PFSK-1 (cell line): ENCODE data around the gene SRRM2.

Experiments
- FOXP2 ChIP-seq: optimal IDR thresholded peaks from 2 replicates; pipeline ENCODE3; 2011; ENCODE audit warnings: borderline replicate concordance, control low read depth, inconsistent platforms; ENCODE audit not compliant: insufficient read depth; ENCODE audit errors: extremely low read length, extremely low read depth
- POLR2AphosphoS5 ChIP-seq: IDR thresholded peaks from 2 replicates; pipeline ENCODE4 v1.6.1; 2012; ENCODE audit warnings: low read depth, mild to moderate bottlenecking, control low read depth, low read length, moderate library complexity
- REST ChIP-seq, 2 experiments: IDR thresholded peaks; 2 replicates each; pipeline versions ENCODE4 v1.6.1 to v1.8.0; 2011 to 2012; ENCODE audit warnings: low read depth in 2 of 2, low read length in 2 of 2, control low read depth in 1 of 2, inconsistent platforms in 1 of 2, mild to moderate bottlenecking in 1 of 2, moderate library complexity in 1 of 2; ENCODE audit not compliant: insufficient read depth in 1 of 2
- SIN3A ChIP-seq: IDR thresholded peaks from 2 replicates; pipeline ENCODE4 v1.6.1; 2012; ENCODE audit warnings: mild to moderate bottlenecking, low read length, moderate library complexity, borderline replicate concordance; ENCODE audit not compliant: insufficient read depth
- TAF1 ChIP-seq: IDR thresholded peaks from 2 replicates; pipeline ENCODE4 v1.6.1; 2012; ENCODE audit warnings: low read length, control low read depth, borderline replicate concordance; ENCODE audit not compliant: insufficient read depth

DNA sequence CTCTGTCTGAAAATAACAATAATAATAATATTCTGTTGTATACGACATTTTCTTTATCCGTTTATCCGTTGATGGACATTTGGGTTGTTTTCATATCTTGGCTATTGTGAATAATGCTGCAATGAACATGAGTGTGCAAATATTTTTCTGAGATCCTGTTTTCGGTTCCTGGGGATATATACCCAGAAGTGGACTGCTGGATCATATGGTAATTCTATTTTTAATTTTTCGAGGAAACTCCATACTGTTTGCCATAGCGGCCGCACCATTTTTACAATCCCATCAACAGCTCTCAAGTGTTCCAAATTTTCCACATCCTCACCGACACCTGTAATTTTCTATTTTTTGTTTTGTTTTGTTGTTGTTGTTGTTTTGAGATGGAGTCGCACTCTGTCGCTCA lies 40.5 kb downstream of the SRRM2 start:
- TF ChIP-seq REST (IDR thresholded peaks at IDR 0.05; ENCODE audit: insufficient read depth in 1 of 2, low read depth in 2 of 2, low read length in 2 of 2) (no peak), TAF1 (no peak), POLR2AphosphoS5 (no peak), FOXP2 (no peak), SIN3A (no peak)
